ENCODE measurements around the gene SEMA6A. TPM values are rescaled to one million over a fixed set of nuclear protein-coding genes. Genes with fewer than 3 reads are reported as not detected.

The SEMA6A gene
- total RNA-seq, 2 experiments from 2014 or later, result not detected

- Histone ChIP-seq H3K4me1 (ENCODE audit: insufficient read depth, low read length, poor library complexity, severe bottlenecking) (no peaks in the 10 kb centered on the region), H2AFZ (ENCODE audit: low read length) (no peak overlapping the region), H3K4me2 (ENCODE audit: low read length) (no peak overlapping the region), H3K36me3 (ENCODE audit: insufficient read depth, low read length) (no peaks in the 10 kb centered on the region), H3K9me3 (ENCODE audit: low read length) (no peaks in the 10 kb centered on the region), H4K20me1 (ENCODE audit: insufficient read depth, low read length) (no peaks in the 10 kb centered on the region), H3K27ac (ENCODE audit: low read depth, low read length, poor library complexity, severe bottlenecking) (no peak overlapping the region), H3K4me3 (ENCODE audit: low read depth, low read length, poor library complexity, severe bottlenecking) (no peak overlapping the region), H3K9me2 (ENCODE audit: insufficient read depth, low read length) (no peaks in the 10 kb centered on the region), H3K79me2 (ENCODE audit: insufficient read depth, low read depth, low read length) (no peaks in the 10 kb centered on the region)
- no peak for DNase-seq (ENCODE audit: low spot score)
- TF ChIP-seq CTCF (conservative IDR thresholded peaks at IDR 0.05; ENCODE audit: low read length), result no peak
- TF ChIP-seq EZH2phosphoT487 (IDR thresholded peaks at IDR 0.05; ENCODE audit: borderline replicate concordance, low read depth, low read length), result no peak
- BruUV-seq (replicated peaks), result no TSS peak
- intact Hi-C loops (cut with micrococcal nuclease; ENCODE audit: unreplicated experiment), result no loop called here
- POLR2A ChIA-PET, result interaction anchor here (0.9 to 1.2 kb wide), 2 partner anchors 14 to 96 kb away, joined by 3 read pairs; no protein-coding TSS in a partner anchor
- CTCF ChIA-PET (ENCODE audit: unreplicated experiment), result no interaction called here
Observed at GRCh38 chr5:116476897-116477537, 97.6 kb downstream of the SEMA6A start.

GRCh38 chr5:116475338-116475737 is 99.3 kb downstream of the SEMA6A start:
- no peaks in the 10 kb centered on the region for H3K9me2 ChIP-seq (ENCODE audit: insufficient read depth, low read length)
- no peak overlapping the region for H3K4me2 ChIP-seq (ENCODE audit: low read length)
- no peak overlapping the region for H3K27ac ChIP-seq (ENCODE audit: low read depth, low read length, poor library complexity, severe bottlenecking)
- H3K4me1 ChIP-seq (ENCODE audit: insufficient read depth, low read length, poor library complexity, severe bottlenecking), result no peaks in the 10 kb centered on the region
- no peaks in the 10 kb centered on the region for H3K9me3 ChIP-seq (ENCODE audit: low read length)
- intact Hi-C loops (cut with micrococcal nuclease; ENCODE audit: unreplicated experiment), result no loop called here
- H3K36me3 ChIP-seq (ENCODE audit: insufficient read depth, low read length), result no peaks in the 10 kb centered on the region
- ChIA-PET POLR2A (interaction anchor here (0.6 to 0.7 kb wide), 2 partner anchors 32 to 298 kb away, joined by 3 read pairs; no protein-coding TSS in a partner anchor), CTCF (ENCODE audit: unreplicated experiment) (no interaction called here)
- DNase-seq (ENCODE audit: low spot score), result no peak
- no peaks in the 10 kb centered on the region for H3K79me2 ChIP-seq (ENCODE audit: insufficient read depth, low read depth, low read length)
- no peaks in the 10 kb centered on the region for H4K20me1 ChIP-seq (ENCODE audit: insufficient read depth, low read length)
- H3K4me3 ChIP-seq (ENCODE audit: low read depth, low read length, poor library complexity, severe bottlenecking), result no peak overlapping the region
- TF ChIP-seq EZH2phosphoT487 (IDR thresholded peaks at IDR 0.05; ENCODE audit: borderline replicate concordance, low read depth, low read length) (no peak), CTCF (conservative IDR thresholded peaks at IDR 0.05; ENCODE audit: low read length) (no peak)
- H2AFZ ChIP-seq (ENCODE audit: low read length), result no peak overlapping the region
- no TSS peak for BruUV-seq (replicated peaks)

- no peaks in the 10 kb centered on the region for H3K79me2 ChIP-seq (ENCODE audit: insufficient read depth, low read depth, low read length)
- ChIA-PET POLR2A (no interaction called here), CTCF (ENCODE audit: unreplicated experiment) (no interaction called here)
- intact Hi-C loops (cut with micrococcal nuclease; ENCODE audit: unreplicated experiment), result no loop called here
- H3K9me3 ChIP-seq (ENCODE audit: low read length), result no peaks in the 10 kb centered on the region
- H3K4me1 ChIP-seq (ENCODE audit: insufficient read depth, low read length, poor library complexity, severe bottlenecking), result no peaks in the 10 kb centered on the region
- H3K36me3 ChIP-seq (ENCODE audit: insufficient read depth, low read length), result no peaks in the 10 kb centered on the region
- no peak overlapping the region for H3K27ac ChIP-seq (ENCODE audit: low read depth, low read length, poor library complexity, severe bottlenecking)
- H3K4me3 ChIP-seq (ENCODE audit: low read depth, low read length, poor library complexity, severe bottlenecking), result no peak overlapping the region
- H3K4me2 ChIP-seq (ENCODE audit: low read length), result no peak overlapping the region
- no peaks in the 10 kb centered on the region for H4K20me1 ChIP-seq (ENCODE audit: insufficient read depth, low read length)
- no peak for TF ChIP-seq CTCF (conservative IDR thresholded peaks at IDR 0.05; ENCODE audit: low read length)
- TF ChIP-seq EZH2phosphoT487 (IDR thresholded peaks at IDR 0.05; ENCODE audit: borderline replicate concordance, low read depth, low read length), result no peak
- no peak overlapping the region for H2AFZ ChIP-seq (ENCODE audit: low read length)
- DNase-seq (ENCODE audit: low spot score), result no peak
- no peaks in the 10 kb centered on the region for H3K9me2 ChIP-seq (ENCODE audit: insufficient read depth, low read length)
- no TSS peak for BruUV-seq (replicated peaks)
Observed at GRCh38 chr5:116473706-116474105, 100.9 kb downstream of the SEMA6A start.
